ENCODE measurements around the gene RBM33. TPM values are rescaled to one million over a fixed set of nuclear protein-coding genes. Genes with fewer than 3 reads are reported as not detected.
A peak's percentile ranks its signal among the peaks of the same experiment; 100 is the strongest.
"Not testable (repeated sequence)": the region's sequence is repeated elsewhere in the genome, so short reads cannot be mapped to it uniquely, and the experiment has no call there.

The RBM33 gene
- total RNA-seq, 2 experiments from 2014 or later: 75.6 to 102 TPM

DNA sequence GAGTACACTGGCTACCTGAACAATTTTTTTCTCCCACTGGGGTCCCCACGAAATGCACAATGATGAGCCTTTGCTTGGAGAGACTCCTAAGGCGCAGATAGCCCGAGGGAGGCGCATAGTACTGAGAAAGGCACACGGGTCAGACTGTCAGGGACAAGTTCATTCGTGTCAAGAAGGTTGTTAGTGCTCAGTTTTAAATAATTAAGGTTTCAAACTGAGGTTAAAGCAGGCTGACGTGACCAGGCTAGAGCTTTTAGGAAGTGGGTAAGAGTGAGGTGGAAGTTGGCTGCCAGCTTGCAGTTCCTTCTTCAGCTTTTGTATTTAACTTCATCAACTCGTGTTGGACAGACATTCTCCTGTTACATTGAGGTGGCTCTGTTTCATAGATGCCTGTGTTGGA is 31.6 kb downstream of the RBM33 start:
- H3K27ac Mint-ChIP-seq: no peak overlapping the region
- peaks cover 22% of the 10 kb centered on the region for H3K4me1 Mint-ChIP-seq
- CTCF ChIA-PET: interaction anchor here (1.0 kb wide), 1 partner anchor 77 kb away, joined by 3 read pairs; no protein-coding TSS in a partner anchor
- ATAC-seq (no peak), DNase-seq (no peak)
- no peaks in the 10 kb centered on the region for H3K27me3 Mint-ChIP-seq
- H3K9me3 Mint-ChIP-seq (ENCODE audit: low read depth): no peaks in the 10 kb centered on the region
- H3K4me3 Mint-ChIP-seq: no peak overlapping the region
- peaks cover 20% of the 10 kb centered on the region for H3K36me3 Mint-ChIP-seq

DNA sequence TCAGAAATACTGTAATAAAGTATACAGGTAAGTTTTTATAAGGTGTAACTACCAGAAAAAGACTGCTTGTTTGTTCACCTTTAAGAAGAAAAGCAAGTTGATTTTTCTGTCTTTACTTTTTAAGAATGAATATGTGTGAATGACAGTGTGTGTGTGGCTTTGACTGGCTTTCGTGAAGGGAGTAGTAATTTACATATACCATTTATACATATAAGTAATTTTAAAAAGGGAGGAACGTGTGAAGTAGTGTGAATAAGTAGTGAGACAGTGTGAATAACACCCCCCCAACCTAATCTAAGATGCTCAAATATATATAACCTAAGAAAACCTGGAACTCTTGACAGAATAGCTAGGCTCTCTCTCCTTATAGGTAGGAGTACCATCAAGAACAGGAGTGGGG is 33.2 kb downstream of the RBM33 start:
- ATAC-seq (no peak), DNase-seq (no peak)
- Mint-ChIP-seq H3K9me3 (ENCODE audit: low read depth) (no peaks in the 10 kb centered on the region), H3K27ac (no peak overlapping the region), H3K4me3 (no peak overlapping the region), H3K4me1 (peaks cover 32% of the 10 kb centered on the region), H3K27me3 (no peaks in the 10 kb centered on the region), H3K36me3 (peaks cover 32% of the 10 kb centered on the region)
- CTCF ChIA-PET: no interaction called here

DNA sequence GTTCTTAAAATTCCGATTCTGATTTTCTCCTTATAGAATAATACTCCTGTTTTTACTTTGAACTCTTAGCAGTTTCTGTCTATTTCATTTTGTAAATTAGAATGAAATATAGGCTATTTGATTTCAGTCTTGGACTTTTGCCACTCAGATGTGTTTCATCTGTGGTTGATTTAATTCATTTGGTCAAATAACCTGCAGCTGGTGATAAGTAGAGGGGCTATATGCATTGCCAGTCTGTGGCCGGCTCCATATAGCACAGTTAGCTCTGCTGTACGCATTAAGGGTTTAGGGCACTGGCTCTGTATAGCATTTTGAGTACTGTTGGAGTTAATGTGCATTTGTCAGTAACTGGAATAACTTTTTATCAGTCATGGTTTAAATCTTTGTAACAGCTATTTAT is 35.7 kb downstream of the RBM33 start:
- CTCF ChIA-PET: interaction anchor here (1.0 to 2.5 kb wide), 3 partner anchors 18 to 87 kb away, joined by 3 to 7 read pairs (median 3); no protein-coding TSS in a partner anchor
- ATAC-seq: no peak
- Mint-ChIP-seq H3K9me3 (ENCODE audit: low read depth) (no peaks in the 10 kb centered on the region), H3K36me3 (peaks cover 40% of the 10 kb centered on the region), H3K4me3 (no peak overlapping the region), H3K27ac (no peak overlapping the region), H3K4me1 (peaks cover 45% of the 10 kb centered on the region), H3K27me3 (no peaks in the 10 kb centered on the region)
- DNase-seq: no peak

DNA sequence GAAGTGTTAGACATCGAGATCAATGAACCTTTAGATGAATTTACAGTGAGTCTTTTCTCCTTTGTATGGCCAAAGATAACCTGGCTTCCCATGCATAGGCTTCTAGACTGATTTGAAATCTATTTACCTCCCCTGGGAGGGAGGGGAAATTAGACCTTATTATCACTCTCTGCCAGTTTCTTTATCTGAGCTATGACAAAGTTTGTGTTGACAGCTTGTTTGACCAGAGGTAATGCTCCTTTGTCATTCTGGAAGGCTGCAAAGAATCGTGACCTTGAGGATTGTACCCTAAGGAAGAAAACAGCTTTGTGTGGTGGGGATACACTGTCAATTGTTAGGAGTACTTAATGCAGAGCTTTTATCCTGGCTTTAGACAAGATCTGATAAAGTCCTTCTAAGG is 36.4 kb downstream of the RBM33 start:
- Mint-ChIP-seq H3K4me1 (peaks cover 50% of the 10 kb centered on the region), H3K9me3 (ENCODE audit: low read depth) (peaks cover under 1% of the 10 kb centered on the region), H3K36me3 (peaks cover 47% of the 10 kb centered on the region), H3K4me3 (no peak overlapping the region), H3K27me3 (no peaks in the 10 kb centered on the region), H3K27ac (no peak overlapping the region)
- DNase-seq: no peak
- CTCF ChIA-PET: interaction anchor here (1.0 to 2.5 kb wide), 2 partner anchors 82 to 87 kb away, joined by 3 to 7 read pairs; no protein-coding TSS in a partner anchor
- no peak for ATAC-seq

DNA sequence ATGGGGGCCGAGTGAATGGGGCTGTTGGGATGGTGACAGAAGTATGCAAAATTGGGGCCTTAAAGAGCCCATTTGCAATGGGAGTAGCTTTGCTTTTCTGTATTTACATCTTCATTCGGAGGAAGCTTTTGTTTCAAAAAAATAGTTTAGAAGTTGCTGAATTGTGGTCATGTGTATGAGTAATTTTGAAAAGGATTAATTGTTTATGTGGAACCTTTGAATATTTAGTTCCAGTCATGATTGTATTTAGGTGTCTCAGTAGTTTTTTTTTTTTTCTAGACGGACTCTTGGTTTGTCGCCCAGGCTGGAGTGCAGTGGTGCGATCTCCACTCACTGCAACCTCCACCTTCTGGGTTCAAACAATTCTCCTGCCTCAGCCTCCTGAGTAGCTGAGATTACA is 37.2 kb downstream of the RBM33 start:
- peaks cover 45% of the 10 kb centered on the region for H3K4me1 Mint-ChIP-seq
- H3K27me3 Mint-ChIP-seq: no peaks in the 10 kb centered on the region
- peaks cover 54% of the 10 kb centered on the region for H3K36me3 Mint-ChIP-seq
- CTCF ChIA-PET: interaction anchor here (0.9 kb wide), 1 partner anchor 37 kb away, joined by 3 read pairs; the partner anchor contains the start of gene RBM33
- no peak for ATAC-seq
- no peak overlapping the region for H3K27ac Mint-ChIP-seq
- no peak for DNase-seq
- H3K9me3 Mint-ChIP-seq (ENCODE audit: low read depth): peaks cover 4% of the 10 kb centered on the region
- H3K4me3 Mint-ChIP-seq: no peak overlapping the region

DNA sequence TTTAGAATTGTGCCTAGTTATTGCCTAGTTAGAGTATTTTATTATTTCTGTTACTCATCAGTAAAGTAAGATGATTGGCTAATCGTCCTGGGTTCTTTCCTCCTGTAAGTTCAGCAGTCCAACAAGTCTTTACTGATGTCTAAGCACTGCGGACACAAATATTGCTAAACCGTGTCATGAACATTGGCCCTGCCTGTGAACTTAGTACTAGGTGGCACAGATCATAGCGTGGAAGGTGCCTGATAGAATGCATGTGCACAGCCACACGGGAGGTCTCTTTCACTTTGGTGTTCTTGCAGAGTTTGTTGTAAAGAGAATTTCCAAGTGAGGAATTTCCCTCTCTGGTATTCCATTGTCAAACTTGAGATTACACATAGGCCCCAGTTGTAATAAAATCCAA is 38.0 kb downstream of the RBM33 start:
- CTCF ChIA-PET: interaction anchor here (0.9 kb wide), 1 partner anchor 38 kb away, joined by 3 read pairs; the partner anchor contains the start of gene RBM33
- H3K27me3 Mint-ChIP-seq: no peaks in the 10 kb centered on the region
- peaks cover 41% of the 10 kb centered on the region for H3K4me1 Mint-ChIP-seq
- ATAC-seq (no peak), DNase-seq (no peak)
- no peak overlapping the region for H3K27ac Mint-ChIP-seq
- peaks cover 4% of the 10 kb centered on the region for H3K9me3 Mint-ChIP-seq (ENCODE audit: low read depth)
- H3K36me3 Mint-ChIP-seq: peaks cover 60% of the 10 kb centered on the region
- no peak overlapping the region for H3K4me3 Mint-ChIP-seq

DNA sequence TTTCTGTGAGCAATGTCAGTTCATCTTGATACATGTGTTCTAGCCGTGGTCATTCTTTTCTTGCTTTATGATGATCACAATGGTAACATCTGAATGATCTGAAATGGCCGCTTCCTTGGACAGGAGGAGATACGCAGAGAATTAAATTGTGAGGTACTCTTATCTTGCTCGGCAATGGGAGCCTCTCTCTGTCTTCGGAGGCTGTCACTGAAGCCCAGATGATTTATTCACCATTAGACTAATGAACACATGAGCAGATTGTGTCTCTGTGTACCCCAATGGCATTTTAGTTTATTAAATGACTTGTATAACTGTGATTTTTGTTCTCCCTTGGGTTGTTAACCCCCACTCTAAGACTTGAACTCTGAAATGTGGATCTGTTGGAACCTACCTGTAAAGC is 38.6 kb downstream of the RBM33 start:
- no peak for DNase-seq
- Mint-ChIP-seq H3K27ac (no peak overlapping the region), H3K27me3 (no peaks in the 10 kb centered on the region), H3K4me3 (no peak overlapping the region), H3K9me3 (ENCODE audit: low read depth) (peaks cover 4% of the 10 kb centered on the region), H3K36me3 (peaks cover 66% of the 10 kb centered on the region), H3K4me1 (peaks cover 41% of the 10 kb centered on the region)
- no peak for ATAC-seq
- CTCF ChIA-PET: no interaction called here

DNA sequence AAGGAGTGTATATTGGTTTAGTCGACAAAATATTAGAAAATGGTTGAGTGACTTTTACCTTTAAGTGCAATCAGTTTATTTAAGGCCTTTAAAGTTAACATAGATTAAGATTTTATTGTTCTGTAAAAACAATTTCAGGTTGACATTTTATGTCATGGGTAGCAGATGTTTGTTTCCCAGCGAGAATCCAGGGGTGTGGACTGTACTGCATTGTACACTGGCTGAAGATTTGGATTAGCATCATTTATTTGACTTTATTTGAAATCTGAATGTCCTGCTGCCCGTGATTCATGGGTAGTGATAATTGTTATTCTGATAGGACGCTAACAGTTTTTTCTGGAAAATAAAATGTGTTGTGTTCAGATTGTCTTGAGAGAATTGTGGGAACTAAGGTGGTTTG is 39.3 kb downstream of the RBM33 start:
- Mint-ChIP-seq H3K27me3 (no peaks in the 10 kb centered on the region), H3K9me3 (ENCODE audit: low read depth) (peaks cover 4% of the 10 kb centered on the region), H3K27ac (no peak overlapping the region), H3K4me1 (peaks cover 41% of the 10 kb centered on the region), H3K4me3 (no peak overlapping the region), H3K36me3 (peaks cover 71% of the 10 kb centered on the region)
- CTCF ChIA-PET: no interaction called here
- DNase-seq (no peak), ATAC-seq (no peak)

DNA sequence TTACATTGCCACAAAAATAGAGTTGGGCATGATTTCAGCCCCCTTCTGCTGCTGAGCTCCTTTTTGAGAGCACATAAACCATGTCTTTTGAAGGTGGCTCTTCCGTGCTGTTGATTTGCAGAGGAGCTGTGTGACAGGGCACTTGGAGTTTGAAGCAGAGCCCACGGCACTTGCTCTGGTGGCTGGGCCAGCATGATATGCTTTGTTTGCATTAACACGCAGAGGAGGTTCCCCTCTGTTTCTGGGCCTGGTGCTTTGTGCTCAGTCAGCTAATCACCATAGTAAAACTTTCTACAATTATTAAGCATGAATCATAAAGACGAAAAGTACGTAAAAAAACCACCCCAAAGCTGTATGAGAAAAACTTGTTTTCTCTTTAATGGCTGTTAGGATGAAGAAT is 40.1 kb downstream of the RBM33 start:
- H3K36me3 Mint-ChIP-seq: peaks cover 68% of the 10 kb centered on the region
- no peak overlapping the region for H3K27ac Mint-ChIP-seq
- CTCF ChIA-PET: no interaction called here
- H3K9me3 Mint-ChIP-seq (ENCODE audit: low read depth): peaks cover 4% of the 10 kb centered on the region
- peaks cover 41% of the 10 kb centered on the region for H3K4me1 Mint-ChIP-seq
- no peaks in the 10 kb centered on the region for H3K27me3 Mint-ChIP-seq
- no peak overlapping the region for H3K4me3 Mint-ChIP-seq
- ATAC-seq: no peak
- DNase-seq: no peak

DNA sequence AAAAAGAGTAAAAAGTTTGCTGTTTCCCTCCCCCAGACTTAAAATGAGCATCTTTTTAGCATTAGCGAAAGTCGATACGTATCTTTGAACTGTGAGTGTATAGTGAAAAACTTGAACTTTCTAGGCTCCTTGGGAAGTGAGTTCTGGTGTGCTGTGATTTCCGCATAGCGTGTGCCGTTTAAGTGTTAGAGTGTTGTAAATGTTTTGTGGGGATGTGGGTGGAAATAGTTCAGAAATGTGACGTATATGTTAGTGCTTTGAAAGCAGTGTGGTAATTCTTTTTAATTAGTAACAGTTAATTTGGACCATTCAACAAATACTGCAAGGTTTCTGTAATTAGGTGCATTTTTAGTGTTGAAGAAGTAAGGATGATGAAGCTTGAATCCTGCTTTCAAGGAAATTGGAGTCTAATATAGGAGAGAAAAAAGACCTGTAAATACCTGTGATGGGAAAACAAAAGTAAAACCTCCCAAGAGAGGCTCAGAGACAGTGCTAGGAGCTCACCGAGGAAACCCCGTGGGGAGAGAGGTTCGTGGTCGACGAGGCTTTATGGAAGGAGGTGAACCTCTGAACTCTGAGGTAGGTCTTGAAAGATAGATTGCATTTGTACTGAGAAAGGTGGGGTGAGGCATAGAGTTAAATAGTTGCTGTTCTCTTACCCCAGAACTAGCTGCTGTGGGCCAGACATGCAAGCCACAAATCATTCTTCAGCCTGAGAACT is 40.8 kb downstream of the RBM33 start:
- no peaks in the 10 kb centered on the region for H3K27me3 Mint-ChIP-seq
- DNase-seq (peak; percentile 71), ATAC-seq (peak; percentile 88)
- peaks cover 70% of the 10 kb centered on the region for H3K36me3 Mint-ChIP-seq
- CTCF ChIA-PET: interaction anchor here (1.2 to 1.6 kb wide), 2 partner anchors 15 to 20 kb away, joined by 3 read pairs; no protein-coding TSS in a partner anchor
- peak overlapping the region; percentile 52 for H3K4me3 Mint-ChIP-seq
- H3K9me3 Mint-ChIP-seq (ENCODE audit: low read depth): peaks cover 4% of the 10 kb centered on the region
- peaks cover 41% of the 10 kb centered on the region for H3K4me1 Mint-ChIP-seq
- H3K27ac Mint-ChIP-seq: peak overlapping the region; percentile 75

DNA sequence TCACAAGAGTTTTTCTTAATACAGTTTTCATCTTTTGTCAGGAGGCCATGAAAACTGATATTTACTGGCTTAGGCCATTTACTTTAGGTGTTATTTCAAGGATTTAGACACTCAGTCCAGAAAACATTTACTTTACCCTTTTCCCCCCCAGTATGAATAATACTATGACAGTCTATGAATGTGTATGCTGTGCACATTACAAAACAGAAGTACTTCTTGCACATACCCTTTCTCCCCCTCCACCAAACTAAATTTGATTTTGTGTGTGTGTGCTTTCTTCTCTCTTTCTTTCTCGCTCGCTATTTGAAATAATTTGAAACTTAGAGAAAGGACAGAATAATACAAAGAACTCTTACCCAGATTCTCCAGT is 41.3 kb downstream of the RBM33 start:
- ATAC-seq: peak; percentile 27
- H3K27ac Mint-ChIP-seq: peak overlapping the region; percentile 75
- H3K36me3 Mint-ChIP-seq: peaks cover 70% of the 10 kb centered on the region
- DNase-seq: no peak
- peaks cover 4% of the 10 kb centered on the region for H3K9me3 Mint-ChIP-seq (ENCODE audit: low read depth)
- no peaks in the 10 kb centered on the region for H3K27me3 Mint-ChIP-seq
- CTCF ChIA-PET: interaction anchor here (1.2 to 1.6 kb wide), 2 partner anchors 16 to 21 kb away, joined by 3 read pairs; no protein-coding TSS in a partner anchor
- peak overlapping the region; percentile 52 for H3K4me3 Mint-ChIP-seq
- peaks cover 40% of the 10 kb centered on the region for H3K4me1 Mint-ChIP-seq

DNA sequence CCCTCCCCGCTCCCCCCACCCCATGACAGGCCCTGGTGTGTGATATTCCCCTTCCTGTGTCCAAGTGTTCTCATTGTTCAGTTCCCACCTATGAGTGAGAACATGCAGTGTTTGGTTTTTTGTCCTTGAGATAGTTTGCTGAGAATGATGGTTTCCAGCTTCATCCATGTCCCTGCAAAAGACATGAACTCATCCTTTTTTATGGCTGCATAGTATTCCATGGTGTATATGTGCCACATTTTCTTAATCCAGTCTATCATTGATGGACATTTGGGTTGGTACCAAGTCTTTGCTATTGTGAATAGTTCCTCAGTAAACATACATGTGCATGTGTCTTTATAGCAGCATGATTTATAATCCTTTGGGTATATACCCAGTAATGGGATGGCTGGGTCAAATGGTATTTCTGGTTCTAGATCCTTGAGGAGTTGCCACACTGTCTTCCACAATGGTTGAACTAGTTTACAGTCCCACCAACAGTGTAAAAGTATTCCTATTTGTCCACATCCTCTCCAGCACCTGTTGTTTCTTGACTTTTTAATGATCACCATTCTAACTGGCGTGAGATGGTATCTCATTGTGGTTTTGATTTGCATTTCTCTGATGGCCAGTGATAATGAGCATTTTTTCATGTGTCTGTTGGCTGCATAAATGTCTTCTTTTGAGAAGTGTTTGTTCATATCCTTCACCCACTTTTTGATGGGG is 42.3 kb downstream of the RBM33 start:
- CTCF ChIA-PET: interaction anchor here (1.6 kb wide), 1 partner anchor 17 kb away, joined by 3 read pairs; no protein-coding TSS in a partner anchor
- Mint-ChIP-seq H3K36me3 (peaks cover 68% of the 10 kb centered on the region), H3K4me1 (peaks cover 38% of the 10 kb centered on the region)
- not testable (repeated sequence) for H3K27me3 Mint-ChIP-seq; H3K4me3 Mint-ChIP-seq; H3K9me3 Mint-ChIP-seq (ENCODE audit: low read depth); DNase-seq; H3K27ac Mint-ChIP-seq; ATAC-seq

DNA sequence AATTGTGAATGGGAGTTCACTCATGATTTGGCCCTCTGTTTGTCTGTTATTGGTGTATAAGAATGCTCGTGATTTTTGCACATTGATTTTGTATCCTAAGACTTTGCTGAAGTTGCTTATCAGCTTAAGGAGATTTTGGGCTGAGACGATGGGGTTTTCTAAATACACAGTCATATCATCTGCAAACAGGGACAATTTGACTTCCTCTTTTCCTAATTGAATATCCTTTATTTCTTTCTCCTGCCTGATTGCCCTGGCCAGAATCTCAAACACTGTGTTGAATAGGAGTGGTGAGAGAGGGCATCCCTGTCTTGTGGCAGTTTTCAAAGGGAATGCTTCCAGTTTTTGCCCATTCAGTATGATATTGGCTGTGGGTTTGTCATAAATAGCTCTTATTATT is 43.8 kb downstream of the RBM33 start:
- H3K36me3 Mint-ChIP-seq: peaks cover 58% of the 10 kb centered on the region
- not testable (repeated sequence) for H3K27ac Mint-ChIP-seq

More for the DNA sequence above, 43.8 kb downstream of the RBM33 start:
- H3K27me3 Mint-ChIP-seq; CTCF ChIA-PET; ATAC-seq; H3K9me3 Mint-ChIP-seq (ENCODE audit: low read depth); DNase-seq; H3K4me3 Mint-ChIP-seq: not testable (repeated sequence)
- peaks cover 45% of the 10 kb centered on the region for H3K4me1 Mint-ChIP-seq
